Natural killer cell (primary cell): Measurements from ENCODE around the gene CFB. TPM values are rescaled to one million over a fixed set of nuclear protein-coding genes. Genes with fewer than 3 reads are reported as not detected.
"Not testable (repeated sequence)": the region's sequence is repeated elsewhere in the genome, so short reads cannot be mapped to it uniquely, and the experiment has no call there.

Experiments
- ATAC-seq, 3 donors: fragments of 150-1000 bp in 2 of 3; fragments of 200-7000 bp in 1 of 3; cut with Tn5 transposase; 1 replicate in 1 of 3; 2 replicates in 2 of 3; pipeline ENCODE4 v1.10.0; 2021; ENCODE audit warnings: mild to moderate bottlenecking in 2 of 3, moderate library complexity in 2 of 3
- DNase-seq, 2 donors: peaks; one replicate each; pipeline versions ENCODE4 v3.0.0 to v3.0.0-alpha.2; 2013 to 2021; ENCODE audit warnings: mixed read lengths in 1 of 2
- H3K27ac ChIP-seq: one replicate; pipeline ENCODE4 v1.5.1; 2013; ENCODE audit warnings: mild to moderate bottlenecking, low read length
- H3K27me3 ChIP-seq: one replicate; pipeline ENCODE4 v1.6.1; 2013; ENCODE audit warnings: low read length; ENCODE audit not compliant: control insufficient read depth, insufficient read depth
- H3K36me3 ChIP-seq: one replicate; pipeline ENCODE4 v1.6.1; 2013; ENCODE audit warnings: low read length; ENCODE audit not compliant: control insufficient read depth, insufficient read depth
- H3K4me1 ChIP-seq: one replicate; pipeline ENCODE4 v1.6.1; 2013; ENCODE audit warnings: low read length; ENCODE audit not compliant: control insufficient read depth, insufficient read depth
- H3K4me3 ChIP-seq: one replicate; pipeline ENCODE4 v1.5.1; 2013; ENCODE audit warnings: low read length
- H3K9me3 ChIP-seq: one replicate; pipeline ENCODE4 v1.6.1; 2013; ENCODE audit warnings: low read length; ENCODE audit not compliant: control insufficient read depth, insufficient read depth
- H3K27ac Mint-ChIP-seq, 2 donors: one replicate each; pipeline ENCODE4 v1.8.0; 2022; ENCODE audit warnings: mild to moderate bottlenecking in 2 of 2, mixed read lengths in 2 of 2, moderate library complexity in 1 of 2
- H3K27me3 Mint-ChIP-seq, 2 donors: one replicate each; pipeline ENCODE4 v1.8.0; 2022; ENCODE audit warnings: low read depth in 2 of 2, mixed read lengths in 2 of 2
- H3K36me3 Mint-ChIP-seq: one replicate; pipeline ENCODE4 v1.8.0; 2022; ENCODE audit warnings: mixed read lengths
- H3K4me1 Mint-ChIP-seq, 2 donors: one replicate each; pipeline ENCODE4 v1.8.0; 2022; ENCODE audit warnings: mixed read lengths in 2 of 2
- H3K4me3 Mint-ChIP-seq: one replicate; pipeline ENCODE4 v1.8.0; 2022; ENCODE audit warnings: mild to moderate bottlenecking, moderate library complexity, mixed read lengths
- H3K9me3 Mint-ChIP-seq, 2 donors: one replicate each; pipeline ENCODE4 v1.8.0; 2022; ENCODE audit warnings: mixed read lengths in 2 of 2
- WGBS: methylation state at CpG from one replicate; pipeline ENCODE4 v1.1.7; 2013; ENCODE audit warnings: missing lambda C conversion rate; ENCODE audit not compliant: insufficient coverage; 5-methylcytosine and 5-hydroxymethylcytosine counted together
- intact Hi-C: fragments of 100-400 bp; cut with micrococcal nuclease; formaldehyde crosslinking; loops from one replicate; pipeline ENCODE4 v1.14.2; 2022
- total RNA-seq, 4 donors: library from RNA; stranded (reverse); fragments of 120-200 nt in 1 of 4; gene quantifications; one replicate each; pipeline versions ENCODE4 v1.2.3 to v1.2.4, GENCODE V29; 2013 to 2022
- TF ChIP-seq, protein P1 (sequence below): fragments of 200-600 bp; IDR thresholded peaks from one replicate; pipeline ENCODE4 v1.8.0; 2022; ENCODE audit warnings: antibody characterized with exemption

The CFB gene
- total RNA-seq, 3 donors from 2014 or later (not counting 1 experiment from before 2014, with no cell fraction given): 0.45 TPM; not detected in 2

GRCh38 chr6:31908791-31909190 lies 37.1 kb upstream of the CFB start:
- no peak overlapping the region for H3K27ac Mint-ChIP-seq
- no peak overlapping the region for H3K27ac ChIP-seq
- no peak overlapping the region for H3K4me3 ChIP-seq
- intact Hi-C loops: no loop called here
- H3K27me3 ChIP-seq: no peaks in the 10 kb centered on the region
- H3K27me3 Mint-ChIP-seq: peaks cover 0 to 8% of the 10 kb centered on the region in 2 donors
- no peaks in the 10 kb centered on the region for H3K36me3 Mint-ChIP-seq
- no peaks in the 10 kb centered on the region for H3K9me3 ChIP-seq
- H3K9me3 Mint-ChIP-seq: no peaks in the 10 kb centered on the region
- no peak for ATAC-seq
- H3K4me1 ChIP-seq: peaks cover 5% of the 10 kb centered on the region
- H3K4me1 Mint-ChIP-seq: no peaks in the 10 kb centered on the region
- DNase-seq: no peak
- H3K4me3 Mint-ChIP-seq: no peak overlapping the region
- WGBS: 73% methylated on average over 3 of the region's 4 CpGs
- TF ChIP-seq, protein P1, sequence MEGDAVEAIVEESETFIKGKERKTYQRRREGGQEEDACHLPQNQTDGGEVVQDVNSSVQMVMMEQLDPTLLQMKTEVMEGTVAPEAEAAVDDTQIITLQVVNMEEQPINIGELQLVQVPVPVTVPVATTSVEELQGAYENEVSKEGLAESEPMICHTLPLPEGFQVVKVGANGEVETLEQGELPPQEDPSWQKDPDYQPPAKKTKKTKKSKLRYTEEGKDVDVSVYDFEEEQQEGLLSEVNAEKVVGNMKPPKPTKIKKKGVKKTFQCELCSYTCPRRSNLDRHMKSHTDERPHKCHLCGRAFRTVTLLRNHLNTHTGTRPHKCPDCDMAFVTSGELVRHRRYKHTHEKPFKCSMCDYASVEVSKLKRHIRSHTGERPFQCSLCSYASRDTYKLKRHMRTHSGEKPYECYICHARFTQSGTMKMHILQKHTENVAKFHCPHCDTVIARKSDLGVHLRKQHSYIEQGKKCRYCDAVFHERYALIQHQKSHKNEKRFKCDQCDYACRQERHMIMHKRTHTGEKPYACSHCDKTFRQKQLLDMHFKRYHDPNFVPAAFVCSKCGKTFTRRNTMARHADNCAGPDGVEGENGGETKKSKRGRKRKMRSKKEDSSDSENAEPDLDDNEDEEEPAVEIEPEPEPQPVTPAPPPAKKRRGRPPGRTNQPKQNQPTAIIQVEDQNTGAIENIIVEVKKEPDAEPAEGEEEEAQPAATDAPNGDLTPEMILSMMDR: no peak
- no peaks in the 10 kb centered on the region for H3K36me3 ChIP-seq

DNA sequence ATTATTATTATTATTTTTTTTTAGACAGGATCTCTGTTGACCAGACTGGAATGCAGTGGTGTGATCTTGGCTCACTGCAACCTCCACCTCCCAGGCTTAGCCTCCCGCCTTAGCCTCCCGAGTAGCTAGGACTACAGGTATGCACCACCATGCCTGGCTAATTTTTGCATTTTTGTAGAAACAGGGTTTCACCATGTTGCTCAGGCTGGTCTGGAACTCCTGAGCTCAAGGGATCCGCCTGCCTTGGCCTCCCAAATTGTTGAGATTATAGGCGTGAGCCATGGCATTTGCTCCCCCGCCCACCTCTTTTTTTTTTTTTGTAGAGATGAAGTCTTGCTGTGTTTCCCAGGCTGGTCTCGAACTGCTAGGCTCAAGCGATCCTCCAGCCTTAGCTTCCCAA lies 36.6 kb upstream of the CFB start:
- H3K4me3 ChIP-seq, H3K27me3 ChIP-seq, H3K9me3 ChIP-seq, H3K27ac ChIP-seq, H3K27ac Mint-ChIP-seq, DNase-seq, ATAC-seq, H3K4me1 Mint-ChIP-seq, intact Hi-C loops, H3K4me1 ChIP-seq, H3K36me3 Mint-ChIP-seq, H3K36me3 ChIP-seq, H3K4me3 Mint-ChIP-seq, H3K27me3 Mint-ChIP-seq, H3K9me3 Mint-ChIP-seq: not testable (repeated sequence)
- 93% methylated on average over 7 of the region's 7 CpGs for WGBS

DNA sequence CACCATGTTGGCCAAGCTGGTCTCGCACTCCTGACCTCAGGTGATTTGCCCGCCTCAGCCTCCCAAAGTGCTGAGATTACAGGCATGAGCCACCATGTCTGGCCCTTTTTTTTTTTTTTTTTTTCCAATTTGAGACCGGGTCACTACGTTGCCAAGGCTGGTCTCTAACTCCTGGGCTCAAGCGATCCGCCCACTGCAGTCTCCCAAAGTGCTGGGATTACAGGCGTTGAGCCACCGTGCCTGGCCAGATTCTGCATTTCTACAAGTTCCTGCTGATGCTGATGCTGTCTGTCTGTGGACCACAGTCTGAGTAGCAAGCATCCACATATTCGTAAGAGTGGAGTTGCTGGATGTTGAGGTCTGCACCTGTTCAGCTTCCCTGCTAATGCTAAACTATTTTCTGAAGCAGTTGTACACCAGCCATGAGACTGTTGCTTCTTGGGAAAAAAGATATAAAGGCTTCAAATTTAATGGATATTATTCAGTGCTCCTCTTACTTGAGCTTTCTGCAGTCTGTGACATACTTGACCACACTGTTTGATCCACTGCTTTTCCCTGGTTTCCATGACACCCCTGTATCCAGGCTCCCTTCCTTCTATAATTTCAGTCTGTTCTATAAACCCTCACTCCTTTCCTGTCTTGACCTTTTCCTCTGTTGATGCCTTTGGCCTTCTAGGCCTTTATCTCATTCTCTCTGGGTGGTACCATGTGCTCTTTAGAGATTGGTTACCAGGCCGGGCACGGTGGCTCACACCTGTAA lies 33.9 kb upstream of the CFB start:
- Mint-ChIP-seq H3K4me3 (no peak overlapping the region), H3K9me3 (no peaks in the 10 kb centered on the region), H3K36me3 (no peaks in the 10 kb centered on the region), H3K4me1 (no peaks in the 10 kb centered on the region), H3K27ac (no peak overlapping the region), H3K27me3 (peaks cover 7 to 10% of the 10 kb centered on the region in 2 donors)
- WGBS: 87% methylated on average over 11 of the region's 11 CpGs
- Histone ChIP-seq H3K36me3 (no peaks in the 10 kb centered on the region), H3K27me3 (no peaks in the 10 kb centered on the region), H3K4me1 (peaks cover 5% of the 10 kb centered on the region), H3K9me3 (no peaks in the 10 kb centered on the region), H3K27ac (no peak overlapping the region), H3K4me3 (no peak overlapping the region)
- DNase-seq (no peak), ATAC-seq (no peak)
- TF ChIP-seq, protein P1: no peak
- intact Hi-C loops: no loop called here

- no peaks in the 10 kb centered on the region for H3K9me3 ChIP-seq
- intact Hi-C loops: no loop called here
- no peak overlapping the region for H3K4me3 ChIP-seq
- no peaks in the 10 kb centered on the region for H3K9me3 Mint-ChIP-seq
- no peak overlapping the region for H3K4me3 Mint-ChIP-seq
- no peaks in the 10 kb centered on the region for H3K27me3 ChIP-seq
- no peak overlapping the region for H3K27ac Mint-ChIP-seq
- H3K4me1 Mint-ChIP-seq: no peaks in the 10 kb centered on the region
- H3K36me3 Mint-ChIP-seq: no peaks in the 10 kb centered on the region
- H3K27me3 Mint-ChIP-seq: peaks cover 7 to 10% of the 10 kb centered on the region in 2 donors
- H3K36me3 ChIP-seq: no peaks in the 10 kb centered on the region
- H3K4me1 ChIP-seq: no peaks in the 10 kb centered on the region
- no peak overlapping the region for H3K27ac ChIP-seq
- ATAC-seq: no peak
- DNase-seq: no peak
- TF ChIP-seq, protein P1: no peak
Observed at GRCh38 chr6:31915351-31915750, 30.5 kb upstream of the CFB start.
